ENCODE data around the gene LCTL.

DNA sequence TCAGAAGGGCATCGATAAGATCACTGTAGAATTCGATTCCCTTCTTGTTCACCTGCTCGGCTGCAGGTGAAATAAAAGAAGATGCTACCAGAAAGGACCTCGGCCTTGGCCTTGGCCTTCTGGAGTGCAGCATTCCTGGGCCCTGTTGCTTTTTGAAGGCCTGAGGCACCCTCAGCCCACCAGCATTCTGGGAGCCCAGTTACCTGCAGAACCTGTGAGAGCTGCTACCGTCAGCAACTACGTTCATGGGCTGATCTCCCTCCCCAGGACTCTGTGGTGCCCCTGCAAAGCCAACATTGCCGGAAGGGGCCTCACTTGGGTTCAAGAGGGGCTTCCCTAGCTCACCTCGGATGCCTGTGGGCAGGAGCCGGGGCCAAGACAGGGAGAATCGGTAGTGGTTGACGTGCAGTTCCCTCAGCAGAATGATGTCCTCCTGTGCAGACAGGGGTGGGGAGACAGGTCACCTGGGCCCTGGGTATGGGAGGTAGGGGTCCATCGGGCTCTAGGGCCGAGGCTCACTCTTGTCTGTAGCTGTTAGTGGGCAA is 2.2 kb downstream of the LCTL start:
- TF ChIP-seq ZNF274 (IDR thresholded peaks at IDR 0.05; ENCODE audit: insufficient read depth, insufficient read length) (no peak), SMC3 (IDR thresholded peaks at IDR 0.05; ENCODE audit: borderline replicate concordance, low read length) (no peak), JUND (IDR thresholded peaks at IDR 0.05; ENCODE audit: low read depth, low read length) (no peak)
- TF ChIP-seq, protein P1, sequence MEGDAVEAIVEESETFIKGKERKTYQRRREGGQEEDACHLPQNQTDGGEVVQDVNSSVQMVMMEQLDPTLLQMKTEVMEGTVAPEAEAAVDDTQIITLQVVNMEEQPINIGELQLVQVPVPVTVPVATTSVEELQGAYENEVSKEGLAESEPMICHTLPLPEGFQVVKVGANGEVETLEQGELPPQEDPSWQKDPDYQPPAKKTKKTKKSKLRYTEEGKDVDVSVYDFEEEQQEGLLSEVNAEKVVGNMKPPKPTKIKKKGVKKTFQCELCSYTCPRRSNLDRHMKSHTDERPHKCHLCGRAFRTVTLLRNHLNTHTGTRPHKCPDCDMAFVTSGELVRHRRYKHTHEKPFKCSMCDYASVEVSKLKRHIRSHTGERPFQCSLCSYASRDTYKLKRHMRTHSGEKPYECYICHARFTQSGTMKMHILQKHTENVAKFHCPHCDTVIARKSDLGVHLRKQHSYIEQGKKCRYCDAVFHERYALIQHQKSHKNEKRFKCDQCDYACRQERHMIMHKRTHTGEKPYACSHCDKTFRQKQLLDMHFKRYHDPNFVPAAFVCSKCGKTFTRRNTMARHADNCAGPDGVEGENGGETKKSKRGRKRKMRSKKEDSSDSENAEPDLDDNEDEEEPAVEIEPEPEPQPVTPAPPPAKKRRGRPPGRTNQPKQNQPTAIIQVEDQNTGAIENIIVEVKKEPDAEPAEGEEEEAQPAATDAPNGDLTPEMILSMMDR (IDR thresholded peaks at IDR 0.05 in 2 of 3, conservative IDR thresholded peaks at IDR 0.05 in 1 of 3; ENCODE audit: control insufficient read depth in 2 of 3, extremely low read depth in 1 of 3, insufficient read depth in 1 of 3, low read depth in 3 of 3, low read length in 3 of 3) = no peak
- TF ChIP-seq, protein P2, sequence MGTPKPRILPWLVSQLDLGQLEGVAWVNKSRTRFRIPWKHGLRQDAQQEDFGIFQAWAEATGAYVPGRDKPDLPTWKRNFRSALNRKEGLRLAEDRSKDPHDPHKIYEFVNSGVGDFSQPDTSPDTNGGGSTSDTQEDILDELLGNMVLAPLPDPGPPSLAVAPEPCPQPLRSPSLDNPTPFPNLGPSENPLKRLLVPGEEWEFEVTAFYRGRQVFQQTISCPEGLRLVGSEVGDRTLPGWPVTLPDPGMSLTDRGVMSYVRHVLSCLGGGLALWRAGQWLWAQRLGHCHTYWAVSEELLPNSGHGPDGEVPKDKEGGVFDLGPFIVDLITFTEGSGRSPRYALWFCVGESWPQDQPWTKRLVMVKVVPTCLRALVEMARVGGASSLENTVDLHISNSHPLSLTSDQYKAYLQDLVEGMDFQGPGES (IDR thresholded peaks at IDR 0.05) = no peak
- TF ChIP-seq, protein P3, sequence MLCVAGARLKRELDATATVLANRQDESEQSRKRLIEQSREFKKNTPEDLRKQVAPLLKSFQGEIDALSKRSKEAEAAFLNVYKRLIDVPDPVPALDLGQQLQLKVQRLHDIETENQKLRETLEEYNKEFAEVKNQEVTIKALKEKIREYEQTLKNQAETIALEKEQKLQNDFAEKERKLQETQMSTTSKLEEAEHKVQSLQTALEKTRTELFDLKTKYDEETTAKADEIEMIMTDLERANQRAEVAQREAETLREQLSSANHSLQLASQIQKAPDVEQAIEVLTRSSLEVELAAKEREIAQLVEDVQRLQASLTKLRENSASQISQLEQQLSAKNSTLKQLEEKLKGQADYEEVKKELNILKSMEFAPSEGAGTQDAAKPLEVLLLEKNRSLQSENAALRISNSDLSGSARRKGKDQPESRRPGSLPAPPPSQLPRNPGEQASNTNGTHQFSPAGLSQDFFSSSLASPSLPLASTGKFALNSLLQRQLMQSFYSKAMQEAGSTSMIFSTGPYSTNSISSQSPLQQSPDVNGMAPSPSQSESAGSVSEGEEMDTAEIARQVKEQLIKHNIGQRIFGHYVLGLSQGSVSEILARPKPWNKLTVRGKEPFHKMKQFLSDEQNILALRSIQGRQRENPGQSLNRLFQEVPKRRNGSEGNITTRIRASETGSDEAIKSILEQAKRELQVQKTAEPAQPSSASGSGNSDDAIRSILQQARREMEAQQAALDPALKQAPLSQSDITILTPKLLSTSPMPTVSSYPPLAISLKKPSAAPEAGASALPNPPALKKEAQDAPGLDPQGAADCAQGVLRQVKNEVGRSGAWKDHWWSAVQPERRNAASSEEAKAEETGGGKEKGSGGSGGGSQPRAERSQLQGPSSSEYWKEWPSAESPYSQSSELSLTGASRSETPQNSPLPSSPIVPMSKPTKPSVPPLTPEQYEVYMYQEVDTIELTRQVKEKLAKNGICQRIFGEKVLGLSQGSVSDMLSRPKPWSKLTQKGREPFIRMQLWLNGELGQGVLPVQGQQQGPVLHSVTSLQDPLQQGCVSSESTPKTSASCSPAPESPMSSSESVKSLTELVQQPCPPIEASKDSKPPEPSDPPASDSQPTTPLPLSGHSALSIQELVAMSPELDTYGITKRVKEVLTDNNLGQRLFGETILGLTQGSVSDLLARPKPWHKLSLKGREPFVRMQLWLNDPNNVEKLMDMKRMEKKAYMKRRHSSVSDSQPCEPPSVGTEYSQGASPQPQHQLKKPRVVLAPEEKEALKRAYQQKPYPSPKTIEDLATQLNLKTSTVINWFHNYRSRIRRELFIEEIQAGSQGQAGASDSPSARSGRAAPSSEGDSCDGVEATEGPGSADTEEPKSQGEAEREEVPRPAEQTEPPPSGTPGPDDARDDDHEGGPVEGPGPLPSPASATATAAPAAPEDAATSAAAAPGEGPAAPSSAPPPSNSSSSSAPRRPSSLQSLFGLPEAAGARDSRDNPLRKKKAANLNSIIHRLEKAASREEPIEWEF (IDR thresholded peaks at IDR 0.05; ENCODE audit: insufficient replicate concordance, low read depth, low read length) = no peak
- TF ChIP-seq, protein P4, sequence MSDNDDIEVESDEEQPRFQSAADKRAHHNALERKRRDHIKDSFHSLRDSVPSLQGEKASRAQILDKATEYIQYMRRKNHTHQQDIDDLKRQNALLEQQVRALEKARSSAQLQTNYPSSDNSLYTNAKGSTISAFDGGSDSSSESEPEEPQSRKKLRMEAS (IDR thresholded peaks at IDR 0.05; ENCODE audit: low read depth, low read length) = no peak

Data from GM12878 (cell line).